Measurements from ENCODE around the gene EFNA4.

DNA sequence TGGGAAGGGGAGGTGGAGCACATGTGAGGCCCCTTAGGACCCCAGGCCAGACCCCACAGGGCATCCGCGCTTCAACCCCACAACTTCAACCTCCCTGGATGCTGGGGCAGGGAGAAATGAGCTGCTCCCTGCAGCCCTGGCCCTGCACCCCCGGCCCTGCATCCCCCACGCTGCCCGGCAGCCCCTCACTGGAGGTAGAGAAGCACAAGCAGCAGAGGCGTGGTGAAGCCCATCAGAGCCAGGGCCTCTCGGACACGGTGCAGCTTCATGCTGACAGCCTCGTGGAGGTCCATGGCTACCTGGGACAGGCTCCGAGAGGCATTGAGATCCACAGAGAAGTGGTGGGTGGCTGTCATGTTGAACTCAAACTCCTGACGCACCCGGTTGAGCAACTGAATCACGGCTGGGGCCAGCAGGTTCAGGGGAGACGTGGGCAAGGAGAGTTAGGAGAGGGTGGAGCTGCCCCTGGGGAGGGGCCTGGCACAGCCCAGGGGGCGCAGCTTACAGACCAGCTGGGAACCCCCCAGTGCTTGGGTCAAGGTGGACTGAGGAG lies 33.2 kb upstream of the EFNA4 start:
- TF ChIP-seq POLR2AphosphoS5 (IDR thresholded peaks at IDR 0.05), result no peak
- TF ChIP-seq, protein P1, sequence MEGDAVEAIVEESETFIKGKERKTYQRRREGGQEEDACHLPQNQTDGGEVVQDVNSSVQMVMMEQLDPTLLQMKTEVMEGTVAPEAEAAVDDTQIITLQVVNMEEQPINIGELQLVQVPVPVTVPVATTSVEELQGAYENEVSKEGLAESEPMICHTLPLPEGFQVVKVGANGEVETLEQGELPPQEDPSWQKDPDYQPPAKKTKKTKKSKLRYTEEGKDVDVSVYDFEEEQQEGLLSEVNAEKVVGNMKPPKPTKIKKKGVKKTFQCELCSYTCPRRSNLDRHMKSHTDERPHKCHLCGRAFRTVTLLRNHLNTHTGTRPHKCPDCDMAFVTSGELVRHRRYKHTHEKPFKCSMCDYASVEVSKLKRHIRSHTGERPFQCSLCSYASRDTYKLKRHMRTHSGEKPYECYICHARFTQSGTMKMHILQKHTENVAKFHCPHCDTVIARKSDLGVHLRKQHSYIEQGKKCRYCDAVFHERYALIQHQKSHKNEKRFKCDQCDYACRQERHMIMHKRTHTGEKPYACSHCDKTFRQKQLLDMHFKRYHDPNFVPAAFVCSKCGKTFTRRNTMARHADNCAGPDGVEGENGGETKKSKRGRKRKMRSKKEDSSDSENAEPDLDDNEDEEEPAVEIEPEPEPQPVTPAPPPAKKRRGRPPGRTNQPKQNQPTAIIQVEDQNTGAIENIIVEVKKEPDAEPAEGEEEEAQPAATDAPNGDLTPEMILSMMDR (IDR thresholded peaks at IDR 0.05), result no peak
- TF ChIP-seq POLR2A (IDR thresholded peaks at IDR 0.05), result no peak

All from suprapubic skin (tissue), 4 donors.